Suprapubic skin (tissue), 4 donors: ENCODE results near the gene TNNT2. TPM values are rescaled to one million over a fixed set of nuclear protein-coding genes. Genes with fewer than 3 reads are reported as not detected.
A peak's percentile ranks its signal among the peaks of the same experiment; 100 is the strongest.

Source experiments
- DNase-seq, 2 donors: peaks; one replicate each; pipeline ENCODE4 v3.0.0-alpha.2; 2019; ENCODE audit warnings: low spot score in 2 of 2
- H3K27ac ChIP-seq: fragments of 200-600 bp; sonication (generic); one replicate; pipeline ENCODE4 v1.5.1; 2019
- H3K27me3 ChIP-seq: fragments of 200-600 bp; sonication (generic); one replicate; pipeline ENCODE4 v1.5.1; 2019
- H3K36me3 ChIP-seq: fragments of 200-600 bp; sonication (generic); one replicate; pipeline ENCODE4 v1.5.1; 2019
- H3K4me1 ChIP-seq: fragments of 200-600 bp; sonication (generic); one replicate; pipeline ENCODE4 v1.5.1; 2019
- H3K4me3 ChIP-seq: fragments of 200-600 bp; sonication (generic); one replicate; pipeline ENCODE4 v1.5.1; 2019; ENCODE audit warnings: mild to moderate bottlenecking
- H3K9me3 ChIP-seq: fragments of 200-600 bp; sonication (generic); one replicate; pipeline ENCODE4 v1.5.1; 2019
- CTCF ChIP-seq, 2 donors: fragments of 200-600 bp in 1 of 2; fragments of 450-650 bp in 1 of 2; sonication (generic) in 1 of 2; IDR thresholded peaks; one replicate each; pipeline ENCODE4 v1.5.1; 2016 to 2019; ENCODE audit warnings: antibody characterized with exemption in 2 of 2, mild to moderate bottlenecking in 1 of 2, moderate library complexity in 1 of 2
- EP300 ChIP-seq: sonication (generic); formaldehyde crosslinking; IDR thresholded peaks from one replicate; pipeline ENCODE4 v1.6.1; 2017; ENCODE audit warnings: antibody characterized with exemption
- POLR2A ChIP-seq, 2 donors: fragments of 450-650 bp; IDR thresholded peaks; one replicate each; pipeline ENCODE4 v1.6.1; 2017; ENCODE audit warnings: antibody characterized with exemption in 2 of 2, mild to moderate bottlenecking in 2 of 2, moderate library complexity in 2 of 2
- POLR2AphosphoS5 ChIP-seq, 3 donors: sonication (generic); formaldehyde crosslinking; IDR thresholded peaks; one replicate each; pipeline ENCODE4 v1.6.1; 2017; ENCODE audit warnings: antibody characterized with exemption in 3 of 3
- WGBS: methylation state at CpG from one replicate; pipeline ENCODE4 v1.1.5; 2018; 5-methylcytosine and 5-hydroxymethylcytosine counted together
- total RNA-seq, 4 donors: library from RNA; depleted of rRNA; stranded (reverse); fragments of >200 nt; gene quantifications; one replicate each; pipeline ENCODE4 v1.1.0, GENCODE V29; 2016

TNNT2 gene
- total RNA-seq, 4 donors from 2014 or later: 7.9 to 54.6 (median 19.0) TPM

DNA sequence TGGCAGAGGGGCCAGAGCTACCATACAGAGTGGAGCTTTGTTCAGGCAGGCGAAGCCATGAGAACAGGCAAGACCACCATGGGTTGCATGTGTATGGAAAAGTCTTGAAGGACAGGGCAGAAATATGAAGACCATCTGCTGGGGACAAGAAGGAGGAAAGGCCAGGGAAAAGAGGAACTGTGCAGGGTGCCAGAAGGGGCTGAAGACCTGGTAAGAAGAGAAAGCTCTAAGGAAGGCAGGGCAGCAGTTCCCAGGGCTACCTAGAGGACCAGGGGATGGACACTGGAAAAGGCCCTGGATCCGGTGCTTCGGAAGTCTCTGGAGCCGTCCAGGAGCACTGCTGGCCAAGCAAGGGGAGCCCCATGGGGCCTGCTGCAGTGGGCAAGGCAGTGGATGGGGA lies 50.8 kb downstream of the TNNT2 start:
- TF ChIP-seq POLR2AphosphoS5 (IDR thresholded peaks at IDR 0.05) (no peak), POLR2A (IDR thresholded peaks at IDR 0.05) (no peak), EP300 (no peak), CTCF (IDR thresholded peaks at IDR 0.05) (no peak)
- Histone ChIP-seq H3K27ac (peak overlapping the region; percentile 4), H3K9me3 (no peaks in the 10 kb centered on the region), H3K36me3 (peaks cover 65% of the 10 kb centered on the region), H3K4me1 (no peaks in the 10 kb centered on the region), H3K4me3 (no peak overlapping the region), H3K27me3 (no peaks in the 10 kb centered on the region)
- peak in 1 of 2 donors; percentile 37 for DNase-seq
- WGBS: 73% methylated on average over 4 of the region's 4 CpGs

GRCh38 chr1:201325678-201326060 lies 51.8 kb downstream of the TNNT2 start:
- Histone ChIP-seq H3K4me3 (no peak overlapping the region), H3K27ac (no peak overlapping the region), H3K27me3 (no peaks in the 10 kb centered on the region), H3K4me1 (no peaks in the 10 kb centered on the region), H3K9me3 (no peaks in the 10 kb centered on the region), H3K36me3 (peaks cover 73% of the 10 kb centered on the region)
- TF ChIP-seq POLR2AphosphoS5 (IDR thresholded peaks at IDR 0.05) (no peak), CTCF (IDR thresholded peaks at IDR 0.05) (no peak), EP300 (no peak), POLR2A (IDR thresholded peaks at IDR 0.05) (no peak)
- 94% methylated on average over 6 of the region's 8 CpGs for WGBS
- DNase-seq: peak in 1 of 2 donors; percentile 55

DNA sequence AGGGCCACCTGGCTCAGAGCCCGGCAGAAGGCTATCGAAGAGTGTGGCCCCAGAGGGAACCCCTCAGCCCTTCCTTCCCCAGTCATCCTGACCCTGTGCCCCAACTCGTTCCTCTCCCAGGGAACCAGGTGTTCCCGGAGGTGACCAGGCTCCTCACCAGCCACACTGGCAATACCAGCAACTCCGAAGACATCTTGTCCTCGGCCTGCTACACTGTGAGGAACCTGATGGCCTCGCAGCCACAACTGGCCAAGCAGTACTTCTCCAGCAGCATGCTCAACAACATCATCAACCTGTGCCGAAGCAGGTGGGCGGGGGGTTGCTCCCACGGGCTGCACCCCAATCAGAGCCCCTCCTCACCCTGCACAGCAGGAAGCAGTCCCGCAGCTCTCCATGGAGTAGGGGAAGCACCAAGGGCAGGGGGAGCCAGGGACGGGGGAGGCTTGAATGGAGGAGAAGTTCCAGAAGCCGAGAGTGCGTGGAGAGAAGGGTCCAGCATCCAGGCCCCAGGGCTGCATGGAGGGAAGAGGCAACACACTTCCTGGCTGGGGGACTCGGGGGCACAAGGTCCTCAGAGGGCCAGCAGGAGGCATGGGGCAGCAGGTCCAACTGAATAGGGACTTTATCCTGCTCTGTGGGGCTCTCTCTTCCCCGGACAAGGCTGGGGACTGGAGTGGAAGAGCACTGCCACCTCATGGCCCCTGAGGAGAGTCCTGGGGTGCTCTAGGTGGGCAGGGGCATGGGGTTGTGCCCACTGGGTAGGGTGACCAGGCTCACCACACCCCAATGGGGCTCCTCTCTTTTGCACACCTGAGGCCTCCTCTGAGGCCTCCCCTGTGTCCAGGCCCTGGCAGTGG lies 52.4 kb downstream of the TNNT2 start:
- no peak overlapping the region for H3K27ac ChIP-seq
- TF ChIP-seq POLR2A (IDR thresholded peaks at IDR 0.05): no peak
- no peak for TF ChIP-seq POLR2AphosphoS5 (IDR thresholded peaks at IDR 0.05)
- no peak for TF ChIP-seq EP300
- TF ChIP-seq CTCF (IDR thresholded peaks at IDR 0.05): no peak

GRCh38 chr1:201324306-201324705 lies 53.2 kb downstream of the TNNT2 start:
- Histone ChIP-seq H3K4me3 (no peak overlapping the region), H3K36me3 (peaks cover 80% of the 10 kb centered on the region), H3K9me3 (no peaks in the 10 kb centered on the region), H3K27ac (no peak overlapping the region), H3K27me3 (no peaks in the 10 kb centered on the region), H3K4me1 (peaks cover 10% of the 10 kb centered on the region)
- 97% methylated on average over 4 of the region's 4 CpGs for WGBS
- TF ChIP-seq POLR2A (IDR thresholded peaks at IDR 0.05): no peak
- TF ChIP-seq CTCF (IDR thresholded peaks at IDR 0.05): no peak
- DNase-seq: peak in 1 of 2 donors; percentile 41

More for the DNA sequence above, 52.4 kb downstream of the TNNT2 start:
- Histone ChIP-seq H3K27me3 (no peaks in the 10 kb centered on the region), H3K4me1 (peaks cover 3% of the 10 kb centered on the region), H3K36me3 (peaks cover 74% of the 10 kb centered on the region), H3K4me3 (no peak overlapping the region), H3K9me3 (no peaks in the 10 kb centered on the region)
- DNase-seq: peak in 1 of 2 donors; percentile 52
- 72% methylated on average over 12 of the region's 16 CpGs for WGBS

- TF ChIP-seq POLR2AphosphoS5 (IDR thresholded peaks at IDR 0.05): no peak
- no peak for TF ChIP-seq CTCF (IDR thresholded peaks at IDR 0.05)
- no peak for TF ChIP-seq POLR2A (IDR thresholded peaks at IDR 0.05)
- no peak for TF ChIP-seq EP300
- H3K27me3 ChIP-seq: no peaks in the 10 kb centered on the region
- WGBS: 95% methylated on average over 6 of the region's 12 CpGs
- H3K4me1 ChIP-seq: peaks cover 19% of the 10 kb centered on the region
- no peak overlapping the region for H3K4me3 ChIP-seq
- H3K36me3 ChIP-seq: peaks cover 80% of the 10 kb centered on the region
- H3K27ac ChIP-seq: no peak overlapping the region
- DNase-seq: peak in 1 of 2 donors; percentile 46
- H3K9me3 ChIP-seq: no peaks in the 10 kb centered on the region
Observed at GRCh38 chr1:201322653-201323510, 54.6 kb downstream of the TNNT2 start.
